ENCODE measurements around the gene TMPRSS12. TPM values are rescaled to one million over a fixed set of nuclear protein-coding genes. Genes with fewer than 3 reads are reported as not detected.

The TMPRSS12 gene
- total and polyA plus RNA-seq, 10 donors: not detected

GRCh38 chr12:50936821-50937530, 94.2 kb downstream of the TMPRSS12 start:
- Histone ChIP-seq H3K4me1 (peaks cover 6 to 43% (median 32%) of the 10 kb centered on the region in 6 donors), H3K27ac (no peak overlapping the region), H3K9me3 (peaks cover 0 to 22% (median 15%) of the 10 kb centered on the region in 8 donors), H3K4me3 (no peak overlapping the region), H3K27me3 (replicated peaks in 1 of 7) (no peaks in the 10 kb centered on the region), H3K36me3 (peaks cover 0 to 36% (median 3%) of the 10 kb centered on the region in 6 donors)
- no peak for DNase-seq
- TF ChIP-seq, protein P1, sequence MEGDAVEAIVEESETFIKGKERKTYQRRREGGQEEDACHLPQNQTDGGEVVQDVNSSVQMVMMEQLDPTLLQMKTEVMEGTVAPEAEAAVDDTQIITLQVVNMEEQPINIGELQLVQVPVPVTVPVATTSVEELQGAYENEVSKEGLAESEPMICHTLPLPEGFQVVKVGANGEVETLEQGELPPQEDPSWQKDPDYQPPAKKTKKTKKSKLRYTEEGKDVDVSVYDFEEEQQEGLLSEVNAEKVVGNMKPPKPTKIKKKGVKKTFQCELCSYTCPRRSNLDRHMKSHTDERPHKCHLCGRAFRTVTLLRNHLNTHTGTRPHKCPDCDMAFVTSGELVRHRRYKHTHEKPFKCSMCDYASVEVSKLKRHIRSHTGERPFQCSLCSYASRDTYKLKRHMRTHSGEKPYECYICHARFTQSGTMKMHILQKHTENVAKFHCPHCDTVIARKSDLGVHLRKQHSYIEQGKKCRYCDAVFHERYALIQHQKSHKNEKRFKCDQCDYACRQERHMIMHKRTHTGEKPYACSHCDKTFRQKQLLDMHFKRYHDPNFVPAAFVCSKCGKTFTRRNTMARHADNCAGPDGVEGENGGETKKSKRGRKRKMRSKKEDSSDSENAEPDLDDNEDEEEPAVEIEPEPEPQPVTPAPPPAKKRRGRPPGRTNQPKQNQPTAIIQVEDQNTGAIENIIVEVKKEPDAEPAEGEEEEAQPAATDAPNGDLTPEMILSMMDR (IDR thresholded peaks at IDR 0.05 in 8 of 11, conservative IDR thresholded peaks at IDR 0.05 in 3 of 11): no peak
- TF ChIP-seq POLR2AphosphoS5 (IDR thresholded peaks at IDR 0.05): no peak
- no peak for TF ChIP-seq POLR2A (IDR thresholded peaks at IDR 0.05)
- intact Hi-C loops (cut with DNase I; ENCODE audit: low total_unique reads): loop anchor here (10.0 kb wide), 1 partner anchor 102 kb away; no protein-coding TSS in a partner anchor
- WGBS, 5 donors: 82 to 90% (median 86%) methylated on average over 9 of the region's 9 CpGs

Small RNA genes lying within 50 kb of the gene (small RNA-seq; reads per million reads assigned to genes)
- 0 reads per million in 4 donors for gene AC013244.2
- gene RN7SL519P: 0 reads per million in 4 donors

Other genes starting within 250 kb of the TMPRSS12 start
- gene ATF1, start 78.8 kb upstream of the TMPRSS12 start, total RNA-seq: 10 to 100 TPM; 17.4 to 41.7 (median 30.7) TPM
- gene ATF1, start 78.8 kb upstream of the TMPRSS12 start, polyA plus RNA-seq: 10 to 100 TPM; 10.3 to 16.1 (median 12.5) TPM
- not detected for gene HIGD1C, start 109.6 kb downstream of the TMPRSS12 start, total RNA-seq
- gene HIGD1C, start 109.6 kb downstream of the TMPRSS12 start, polyA plus RNA-seq: not detected
- 10 to 100 TPM; 37.0 to 54.4 (median 42.6) TPM for gene SLC11A2, start 183.5 kb downstream of the TMPRSS12 start, total RNA-seq
- gene SLC11A2, start 183.5 kb downstream of the TMPRSS12 start, polyA plus RNA-seq: 10 to 100 TPM in 2 of 3 donors, 1 to 10 TPM in 1; 7.7 to 11.1 (median 10.6) TPM
- 10 to 100 TPM; 51.4 to 85.2 (median 66.3) TPM for gene LETMD1, start 205.4 kb downstream of the TMPRSS12 start, total RNA-seq
- gene LETMD1, start 205.4 kb downstream of the TMPRSS12 start, polyA plus RNA-seq: 10 to 100 TPM; 54.3 to 63.8 (median 54.6) TPM
- 10 to 100 TPM; 17.9 to 41.8 (median 26.2) TPM for gene CSRNP2, start 240.7 kb downstream of the TMPRSS12 start, total RNA-seq
- gene CSRNP2, start 240.7 kb downstream of the TMPRSS12 start, polyA plus RNA-seq: 1 to 10 TPM; 3.7 to 7.1 (median 5.0) TPM

Measured in spleen (tissue), 11 donors.